ENCODE data around the gene PACSIN1. TPM values are rescaled to one million over a fixed set of nuclear protein-coding genes. Genes with fewer than 3 reads are reported as not detected.

The PACSIN1 gene
- total RNA-seq, 1 donor from 2014 or later = not detected

- DNase-seq (ENCODE audit: low spot score) = peak; percentile 98
These were observed 61.3 kb downstream of the PACSIN1 start for GRCh38 chr6:34526992-34527728.

DNA sequence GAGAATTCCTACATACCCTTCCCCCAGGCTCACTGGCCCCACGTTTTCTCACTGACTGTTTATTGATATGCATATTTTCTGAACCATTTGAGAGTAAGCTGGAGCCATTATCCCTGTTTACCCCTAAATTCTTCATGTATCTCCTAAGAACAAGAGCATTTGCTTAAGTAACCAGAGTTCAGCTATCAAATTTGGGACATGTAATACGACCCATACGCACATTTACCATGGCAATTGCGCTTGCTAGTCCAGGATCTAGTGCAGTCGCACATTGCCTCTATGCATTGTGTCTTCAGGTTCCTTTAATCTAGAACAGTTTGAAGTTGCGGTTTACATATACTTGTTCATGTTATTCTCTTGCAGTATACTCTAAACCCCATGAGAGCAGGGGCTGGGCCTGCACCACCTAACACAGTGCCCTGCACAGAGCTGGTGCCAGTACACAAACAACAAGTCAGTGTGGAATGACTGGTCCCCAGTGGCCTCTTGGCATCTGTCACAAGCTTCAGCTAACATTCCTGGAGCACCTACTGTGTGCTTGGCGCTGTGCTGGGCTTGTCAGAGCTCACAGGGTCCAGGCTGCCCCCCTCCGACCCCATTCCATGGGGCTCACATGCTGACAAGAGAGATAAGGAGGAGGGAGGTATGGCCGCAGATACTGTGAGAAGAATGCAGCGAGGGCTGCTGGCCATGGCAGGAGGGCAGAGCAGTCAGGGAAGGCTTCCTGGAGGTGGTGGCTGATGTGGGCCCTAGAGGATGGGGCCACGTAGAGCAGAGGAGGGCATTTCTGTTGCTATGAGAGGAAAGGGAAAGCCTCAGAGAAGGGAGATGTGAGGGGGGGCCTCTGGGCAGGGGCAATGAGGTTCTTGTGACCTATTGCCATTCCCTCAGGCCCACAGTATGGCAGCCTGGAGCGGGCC is 62.1 kb downstream of the PACSIN1 start:
- DNase-seq (ENCODE audit: low spot score) = no peak

DNA sequence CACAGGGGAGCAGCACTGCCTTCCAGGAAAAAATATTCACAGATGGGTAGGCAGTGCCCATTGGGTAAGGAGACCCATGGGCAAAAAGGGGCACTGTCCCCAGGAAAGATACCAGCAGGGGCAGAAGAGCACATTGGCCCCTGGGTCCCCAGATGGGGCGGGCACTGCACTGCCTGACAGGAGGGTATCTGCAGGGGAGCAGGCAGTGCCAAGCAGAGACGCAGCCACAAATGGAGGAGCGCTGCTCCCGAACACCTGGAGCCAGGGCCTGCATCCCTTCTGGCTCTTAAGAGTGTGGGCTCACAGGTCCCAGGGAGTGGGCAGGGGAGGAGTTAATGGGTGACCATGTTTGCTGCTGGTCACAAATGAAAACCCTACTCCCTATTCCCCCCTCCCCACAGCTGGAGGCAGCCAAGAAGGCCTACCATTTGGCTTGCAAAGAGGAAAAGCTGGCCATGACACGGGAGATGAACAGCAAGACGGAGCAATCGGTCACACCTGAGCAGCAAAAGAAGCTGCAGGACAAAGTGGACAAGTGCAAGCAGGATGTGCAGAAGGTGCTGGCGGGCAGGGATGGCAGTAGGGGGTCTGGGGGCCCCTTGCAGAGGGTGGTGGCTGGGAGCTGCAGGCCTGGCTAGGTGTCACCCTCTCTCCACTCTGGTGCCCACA is 63.3 kb downstream of the PACSIN1 start:
- DNase-seq (ENCODE audit: low spot score) = no peak

DNA sequence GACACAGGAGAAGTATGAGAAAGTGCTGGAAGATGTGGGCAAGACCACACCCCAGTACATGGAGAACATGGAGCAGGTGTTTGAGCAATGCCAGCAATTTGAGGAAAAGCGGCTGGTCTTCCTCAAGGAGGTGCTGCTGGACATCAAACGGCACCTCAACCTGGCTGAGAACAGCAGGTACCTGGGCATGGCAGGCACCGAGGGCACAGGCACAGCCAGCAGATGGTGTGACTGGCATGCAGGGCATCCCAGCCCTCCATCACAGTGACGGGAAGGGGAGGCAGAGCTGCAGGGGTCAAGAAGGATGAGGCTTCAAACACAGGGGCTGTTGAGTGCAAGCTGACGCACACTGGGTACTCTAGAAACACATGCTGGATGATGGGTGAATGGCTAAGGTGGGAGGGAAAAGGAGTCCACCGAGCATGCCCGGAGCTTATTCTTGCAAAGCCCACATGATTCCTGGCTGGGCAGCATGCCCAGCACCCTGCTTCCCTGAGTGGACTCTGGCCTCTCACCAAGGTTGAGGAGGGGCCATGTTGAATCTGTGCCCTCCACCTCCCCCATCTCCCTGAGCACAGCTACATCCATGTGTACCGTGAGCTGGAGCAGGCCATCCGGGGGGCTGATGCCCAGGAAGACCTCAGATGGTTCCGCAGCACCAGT is 63.9 kb downstream of the PACSIN1 start:
- DNase-seq (ENCODE audit: low spot score) = no peak

DNA sequence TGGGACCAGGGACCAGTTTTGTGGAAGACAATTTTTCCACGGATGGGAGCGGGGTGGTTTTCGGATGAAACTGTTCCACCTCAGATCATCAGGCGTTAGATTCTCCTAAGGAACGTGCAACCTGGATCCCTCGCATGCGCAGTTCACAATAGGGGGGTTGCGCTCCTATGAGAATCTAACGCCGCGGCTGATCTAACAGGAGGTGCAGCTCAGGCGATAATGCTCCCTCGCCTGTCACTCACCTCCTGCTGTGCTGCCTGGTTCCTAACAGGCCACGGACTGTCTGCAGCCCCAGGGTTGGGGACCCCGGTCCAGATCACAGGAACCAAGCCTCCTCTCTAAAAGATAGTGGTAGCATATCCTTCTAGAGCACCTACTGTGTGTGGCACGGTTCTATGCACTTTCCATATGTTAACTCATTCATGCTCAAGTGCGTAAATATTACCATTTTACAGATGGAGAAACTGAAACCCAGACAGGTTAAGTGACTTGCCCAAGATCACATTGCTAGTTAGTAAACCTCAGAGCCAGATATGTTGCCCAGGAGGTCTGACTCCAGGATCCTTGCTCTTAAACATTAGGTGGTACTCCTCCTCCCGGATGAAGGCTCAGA is 65.0 kb downstream of the PACSIN1 start:
- no peak for DNase-seq (ENCODE audit: low spot score)

- DNase-seq (ENCODE audit: low spot score) = no peak
These were observed 65.8 kb downstream of the PACSIN1 start for GRCh38 chr6:34531580-34532201.

- DNase-seq (ENCODE audit: low spot score) = no peak
These were observed 66.4 kb downstream of the PACSIN1 start for GRCh38 chr6:34532230-34532629.

GRCh38 chr6:34534146-34534545 is 68.3 kb downstream of the PACSIN1 start:
- no peak for DNase-seq (ENCODE audit: low spot score)

DNA sequence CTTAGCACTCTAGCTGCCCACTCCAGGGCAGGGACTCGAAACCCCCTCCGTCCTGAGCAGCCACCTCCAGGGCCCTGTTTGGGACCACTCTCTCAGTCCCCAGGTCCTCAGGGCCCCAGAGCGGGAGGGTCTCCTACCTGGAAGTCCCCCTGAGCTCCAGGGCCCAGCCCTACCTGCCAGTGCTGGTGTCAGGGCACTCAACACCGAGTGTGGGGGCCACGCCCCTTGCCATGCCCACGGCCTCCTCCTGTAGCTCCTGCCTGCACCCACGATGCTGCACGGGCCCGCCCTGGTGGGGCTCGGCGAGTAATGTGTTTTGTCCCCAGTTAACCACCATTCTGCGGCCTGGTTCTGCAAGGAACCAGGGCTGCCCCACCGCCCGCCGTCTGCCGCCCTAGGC is 68.8 kb downstream of the PACSIN1 start:
- DNase-seq (ENCODE audit: low spot score) = no peak

DNA sequence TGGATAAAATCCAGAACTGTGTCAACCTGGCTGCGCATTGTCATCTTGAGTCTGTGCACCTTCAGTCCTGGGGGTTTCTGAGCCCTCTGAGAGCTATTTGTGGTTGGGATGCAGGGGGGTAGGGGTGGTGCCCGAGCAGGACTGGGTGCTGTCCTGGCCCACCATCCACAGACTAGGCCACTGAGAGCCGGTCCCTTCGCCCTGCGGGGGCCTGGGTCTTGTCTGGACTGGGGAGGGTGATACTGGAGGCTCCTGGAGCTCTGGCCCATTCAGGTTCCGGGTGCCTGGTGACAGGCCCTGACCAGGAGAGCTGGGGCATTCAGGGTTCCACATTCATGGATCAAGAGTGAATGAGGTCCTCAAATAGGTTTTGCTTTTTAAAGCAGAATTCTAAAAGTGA is 69.3 kb downstream of the PACSIN1 start:
- no peak for DNase-seq (ENCODE audit: low spot score)

DNA sequence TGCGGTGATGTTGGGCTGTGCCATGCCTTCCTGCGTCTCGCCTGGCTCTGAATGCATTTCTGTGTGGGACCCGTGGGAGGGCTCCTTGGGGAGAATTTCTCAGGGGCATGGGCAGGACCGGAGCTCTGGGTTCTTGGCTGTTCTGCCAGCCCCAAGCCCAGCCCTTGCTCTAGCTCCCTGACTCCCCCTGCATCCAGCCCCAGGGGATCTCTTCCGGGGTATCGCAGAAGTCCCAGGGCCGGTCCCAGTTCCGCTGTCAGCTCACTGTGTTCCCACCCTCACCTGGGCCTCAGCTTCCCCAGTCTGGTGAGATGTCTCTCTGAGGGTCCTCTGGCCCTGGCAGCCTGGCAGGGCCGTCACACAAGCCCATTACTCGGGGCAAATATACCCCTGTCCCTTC is 69.8 kb downstream of the PACSIN1 start:
- DNase-seq (ENCODE audit: low spot score) = no peak

GRCh38 chr6:34536251-34536958 is 70.5 kb downstream of the PACSIN1 start:
- DNase-seq (ENCODE audit: low spot score) = no peak

DNA sequence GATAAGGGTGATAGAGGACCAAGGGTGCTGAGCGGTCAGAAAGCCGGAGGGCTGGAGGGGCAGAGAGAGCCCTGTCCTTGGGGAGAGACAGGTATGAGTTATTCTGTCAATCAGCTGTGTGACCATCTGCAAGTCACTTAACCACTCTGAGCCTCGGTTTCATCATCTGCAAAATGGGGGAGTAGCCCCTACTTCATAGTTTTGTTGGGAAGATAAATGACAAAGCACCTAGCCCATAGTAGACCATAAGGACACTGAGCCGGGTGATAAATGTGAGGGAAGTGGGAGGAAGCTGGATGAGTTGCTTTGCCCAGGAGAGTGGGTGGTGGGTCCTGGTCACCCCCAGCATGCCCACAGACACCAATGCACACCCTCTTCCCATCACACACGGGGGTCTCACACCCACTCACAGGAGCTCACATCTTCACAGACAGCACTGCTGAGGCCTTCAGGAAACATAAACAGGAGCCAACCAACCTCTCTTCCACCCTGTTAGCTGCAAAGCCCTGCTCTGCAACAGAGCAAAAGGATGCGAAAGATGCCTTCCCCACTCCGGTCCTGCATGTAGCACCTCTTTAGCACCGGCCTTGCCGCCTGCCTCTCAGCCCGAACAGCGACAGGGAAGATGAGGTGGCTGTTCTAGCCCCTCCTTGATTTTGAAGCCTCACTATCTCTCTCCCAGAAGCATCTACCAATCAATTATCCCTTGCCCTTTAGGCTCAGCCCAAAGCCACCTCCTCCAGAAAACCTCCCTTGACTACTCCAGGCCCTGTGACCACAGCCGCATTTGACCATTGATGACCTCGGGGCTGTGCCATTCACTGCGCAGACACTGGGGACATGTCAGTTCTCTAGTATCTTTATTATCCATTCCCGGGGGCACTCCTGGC is 71.3 kb downstream of the PACSIN1 start:
- no peak for DNase-seq (ENCODE audit: low spot score)

- no peak for DNase-seq (ENCODE audit: low spot score)
These were observed 72.2 kb downstream of the PACSIN1 start for GRCh38 chr6:34537922-34538550.

DNA sequence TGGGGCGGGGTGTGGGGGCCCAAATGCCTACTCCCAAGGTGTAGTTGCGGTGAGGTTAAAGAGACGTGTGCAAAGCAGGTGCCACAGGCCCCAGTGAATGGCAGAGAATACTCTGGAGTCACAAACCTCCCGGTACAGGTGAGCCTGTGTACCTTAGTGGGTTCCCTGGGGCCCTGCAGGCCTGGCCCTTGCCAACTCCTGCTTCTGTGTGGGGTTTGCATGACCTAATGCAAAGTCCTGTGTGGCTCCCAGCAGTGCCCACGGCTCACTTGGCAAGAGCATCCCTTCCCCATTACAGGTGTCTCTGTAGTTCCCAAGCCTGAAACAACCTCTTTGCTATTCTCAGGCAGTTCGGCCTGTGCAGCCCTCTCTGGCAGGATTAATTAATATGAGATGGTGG is 72.7 kb downstream of the PACSIN1 start:
- no peak for DNase-seq (ENCODE audit: low spot score)

- no peak for DNase-seq (ENCODE audit: low spot score)
These were observed 73.3 kb downstream of the PACSIN1 start for GRCh38 chr6:34539181-34539580.

- DNase-seq (ENCODE audit: low spot score) = no peak
These were observed 74.3 kb downstream of the PACSIN1 start for GRCh38 chr6:34540222-34540621.

DNA sequence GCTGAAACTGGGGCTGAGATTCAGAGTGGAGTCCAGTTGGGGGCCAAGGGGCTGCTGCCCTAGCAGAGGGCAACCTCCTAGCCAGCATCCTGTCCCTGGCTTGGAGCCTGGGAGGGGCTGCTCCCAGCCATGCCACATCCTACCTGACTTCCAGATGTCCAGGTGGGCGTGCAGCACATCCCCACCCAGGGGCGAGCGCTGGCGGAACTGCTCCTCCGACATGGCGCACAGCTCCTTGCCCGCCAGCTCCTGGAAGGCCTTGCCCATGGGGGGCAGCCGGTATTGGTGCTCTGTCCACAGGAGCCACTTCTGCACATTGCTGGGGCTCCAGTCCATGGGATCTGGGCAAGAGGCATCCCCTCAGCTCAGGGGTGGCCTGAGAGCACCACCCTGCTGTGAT is 75.0 kb downstream of the PACSIN1 start:
- DNase-seq (ENCODE audit: low spot score) = no peak

Measured in mesenteric fat pad (tissue), 1 donor.